Spleen (tissue), 11 donors: ENCODE results near the gene TMEM132D. TPM values are rescaled to one million over a fixed set of nuclear protein-coding genes. Genes with fewer than 3 reads are reported as not detected.

Experiments used
- DNase-seq: peaks from one replicate; pipeline ENCODE4 v3.0.0-alpha.2; 2020
- H3K27ac ChIP-seq, 8 donors: fragments of 200-600 bp; sonication (generic) in 7 of 8; 1 replicate in 4 of 8; 2 replicates in 4 of 8; pipeline versions ENCODE4 v1.5.0 to v1.8.0; 2016 to 2021; ENCODE audit warnings: inconsistent platforms in 4 of 8, mild to moderate bottlenecking in 4 of 8, moderate library complexity in 1 of 8
- H3K27me3 ChIP-seq, 7 donors: fragments of 200-600 bp; sonication (generic) in 6 of 7; replicated peaks in 1 of 7; 1 replicate in 4 of 7; 2 replicates in 3 of 7; pipeline versions ENCODE4 v1.5.0 to v1.8.0; 2016 to 2021; ENCODE audit warnings: inconsistent platforms in 3 of 7, mild to moderate bottlenecking in 1 of 7
- H3K36me3 ChIP-seq, 6 donors: fragments of 200-600 bp; sonication (generic) in 5 of 6; 1 replicate in 4 of 6; 2 replicates in 2 of 6; pipeline versions ENCODE4 v1.5.0 to v1.8.0; 2016 to 2021; ENCODE audit warnings: inconsistent platforms in 2 of 6
- H3K4me1 ChIP-seq, 6 donors: fragments of 200-600 bp; sonication (generic) in 5 of 6; 1 replicate in 3 of 6; 2 replicates in 3 of 6; pipeline versions ENCODE4 v1.5.0 to v1.8.0; 2016 to 2021; ENCODE audit warnings: inconsistent platforms in 3 of 6
- H3K4me3 ChIP-seq, 8 donors: fragments of 200-600 bp; sonication (generic) in 7 of 8; 1 replicate in 4 of 8; 2 replicates in 4 of 8; pipeline versions ENCODE4 v1.5.0 to v1.8.0; 2016 to 2021; ENCODE audit warnings: inconsistent platforms in 4 of 8, mild to moderate bottlenecking in 4 of 8, moderate library complexity in 2 of 8
- H3K9me3 ChIP-seq, 8 donors: fragments of 200-600 bp; sonication (generic) in 7 of 8; 1 replicate in 4 of 8; 2 replicates in 4 of 8; pipeline versions ENCODE4 v1.5.0 to v1.8.0; 2016 to 2021; ENCODE audit warnings: inconsistent platforms in 4 of 8
- POLR2A ChIP-seq, 3 donors: fragments of 450-650 bp; IDR thresholded peaks; one replicate each; pipeline ENCODE4 v1.5.1; 2017; ENCODE audit warnings: antibody characterized with exemption in 3 of 3, mild to moderate bottlenecking in 1 of 3
- POLR2AphosphoS5 ChIP-seq, 3 donors: sonication (generic); formaldehyde crosslinking; IDR thresholded peaks; one replicate each; pipeline ENCODE4 v1.5.1; 2017; ENCODE audit warnings: antibody characterized with exemption in 3 of 3
- WGBS, 5 donors: extraction: QIAGEN DNeasy Blood & Tissue Kit in 3 of 5; methylation state at CpG; one replicate each; pipeline versions ENCODE4 v1.1.5 to v1.1.7; 2013 to 2018; 5-methylcytosine and 5-hydroxymethylcytosine counted together
- intact Hi-C: fragments of 100-400 bp; cut with DNase I; formaldehyde crosslinking; loops from one replicate; pipeline ENCODE4 v1.15.0; 2023; ENCODE audit warnings: low total_unique reads
- polyA plus RNA-seq, 3 donors: library from polyadenylated mRNA; stranded (reverse); fragments of 200-250 nt; gene quantifications; one replicate each; pipeline ENCODE4 v1.2.1, GENCODE V29; 2013
- total RNA-seq, 7 donors: library from RNA; depleted of rRNA in 3 of 7; stranded (reverse); fragments of >200 nt in 3 of 7; fragmentation: NEBNext Ultra II Directional in 4 of 7; extraction: Animal tissue kit (Norgen Biotek cat#: 25700) in 4 of 7; gene quantifications; one replicate each; pipeline versions ENCODE4 v1.1.0 to v1.2.1, GENCODE V29; 2016 to 2021
- TF ChIP-seq, protein P1 (sequence below), 11 experiments: fragments of 200-600 bp in 7 of 11; fragments of 450-650 bp in 4 of 11; sonication (generic) in 4 of 11; IDR thresholded peaks in 8 of 11; conservative IDR thresholded peaks in 3 of 11; 1 replicate in 7 of 11; 2 replicates in 4 of 11; pipeline versions ENCODE4 v1.4.0 to v1.8.0; 2016 to 2021; ENCODE audit warnings: antibody characterized with exemption in 11 of 11, inconsistent platforms in 4 of 11, mild to moderate bottlenecking in 1 of 11
- donor health status: healthy with polysubstance abuse.
- donor health status: DM: no; HTN: no; CAD: no; lungs with moderate emphysema.
- donor health status: DM: no; HTN: no; CAD: no.
- donor health status: Bipolar disorder and iron deficiency.
- donor health status: healthy.
- donor health status: DM: no; HTN: no; CAD: no.
- donor health status: DM: yes; HTN: yes; CAD: no.

TMEM132D gene
- total and polyA plus RNA-seq, 10 donors: 0.03 TPM; not detected in 9

DNA sequence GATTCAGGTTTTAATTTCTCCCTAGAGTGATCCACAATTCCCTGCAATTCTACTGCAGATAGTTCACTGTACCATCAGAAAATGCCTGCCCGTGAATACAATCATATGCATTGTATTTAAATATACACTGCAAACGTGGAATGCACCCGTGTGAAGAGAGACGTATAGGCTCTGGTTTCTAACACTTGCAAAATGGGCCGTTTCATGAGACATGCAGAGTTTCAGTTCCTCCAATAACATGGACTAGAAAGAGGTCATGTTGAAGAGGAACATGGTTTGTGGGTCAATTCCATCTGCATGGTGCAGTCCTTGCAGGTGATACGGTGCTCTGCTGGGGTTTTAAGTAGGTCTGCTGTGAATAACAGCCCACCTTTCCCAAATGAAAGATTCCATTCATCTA, 373.3 kb downstream of the TMEM132D start:
- Histone ChIP-seq H3K4me1 (no peaks in the 10 kb centered on the region), H3K36me3 (no peaks in the 10 kb centered on the region), H3K27me3 (no peaks in the 10 kb centered on the region), H3K9me3 (peaks cover 0 to 2% (median 0%) of the 10 kb centered on the region in 8 donors), H3K27ac (no peak overlapping the region), H3K4me3 (no peak overlapping the region)
- WGBS, 5 donors: 69 to 82% (median 76%) methylated on average over 6 of the region's 6 CpGs
- no peak for DNase-seq
- intact Hi-C loops: no loop called here
- TF ChIP-seq, protein P1, sequence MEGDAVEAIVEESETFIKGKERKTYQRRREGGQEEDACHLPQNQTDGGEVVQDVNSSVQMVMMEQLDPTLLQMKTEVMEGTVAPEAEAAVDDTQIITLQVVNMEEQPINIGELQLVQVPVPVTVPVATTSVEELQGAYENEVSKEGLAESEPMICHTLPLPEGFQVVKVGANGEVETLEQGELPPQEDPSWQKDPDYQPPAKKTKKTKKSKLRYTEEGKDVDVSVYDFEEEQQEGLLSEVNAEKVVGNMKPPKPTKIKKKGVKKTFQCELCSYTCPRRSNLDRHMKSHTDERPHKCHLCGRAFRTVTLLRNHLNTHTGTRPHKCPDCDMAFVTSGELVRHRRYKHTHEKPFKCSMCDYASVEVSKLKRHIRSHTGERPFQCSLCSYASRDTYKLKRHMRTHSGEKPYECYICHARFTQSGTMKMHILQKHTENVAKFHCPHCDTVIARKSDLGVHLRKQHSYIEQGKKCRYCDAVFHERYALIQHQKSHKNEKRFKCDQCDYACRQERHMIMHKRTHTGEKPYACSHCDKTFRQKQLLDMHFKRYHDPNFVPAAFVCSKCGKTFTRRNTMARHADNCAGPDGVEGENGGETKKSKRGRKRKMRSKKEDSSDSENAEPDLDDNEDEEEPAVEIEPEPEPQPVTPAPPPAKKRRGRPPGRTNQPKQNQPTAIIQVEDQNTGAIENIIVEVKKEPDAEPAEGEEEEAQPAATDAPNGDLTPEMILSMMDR (IDR thresholded peaks at IDR 0.05 in 8 of 11, conservative IDR thresholded peaks at IDR 0.05 in 3 of 11): no peak
- TF ChIP-seq POLR2A (IDR thresholded peaks at IDR 0.05) (no peak), POLR2AphosphoS5 (IDR thresholded peaks at IDR 0.05) (no peak)

DNA sequence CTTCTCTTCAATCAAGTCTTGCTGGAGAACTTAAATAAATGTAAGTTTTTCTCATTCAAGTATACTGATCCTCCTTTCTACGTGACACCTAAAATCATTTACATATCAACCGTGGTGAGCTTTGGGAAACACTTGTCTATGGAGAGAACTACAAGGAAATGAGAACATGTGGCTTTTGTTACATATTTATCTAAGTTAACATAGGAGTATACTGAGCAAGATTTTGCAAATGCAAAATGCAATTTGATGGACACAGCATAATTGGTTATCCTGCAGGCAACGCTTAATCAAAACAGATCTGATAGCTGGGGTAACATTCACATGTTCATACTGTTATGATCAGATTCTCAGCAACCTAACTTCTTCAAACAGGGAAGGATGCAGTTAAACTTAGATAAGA, 376.3 kb downstream of the TMEM132D start:
- TF ChIP-seq POLR2AphosphoS5 (IDR thresholded peaks at IDR 0.05): no peak
- TF ChIP-seq POLR2A (IDR thresholded peaks at IDR 0.05): no peak
- TF ChIP-seq, protein P1 (IDR thresholded peaks at IDR 0.05 in 8 of 11, conservative IDR thresholded peaks at IDR 0.05 in 3 of 11): no peak
- DNase-seq: no peak
- intact Hi-C loops: no loop called here
- H3K27ac ChIP-seq: no peak overlapping the region
- H3K27me3 ChIP-seq: no peaks in the 10 kb centered on the region
- no peak overlapping the region for H3K4me3 ChIP-seq
- no peaks in the 10 kb centered on the region for H3K4me1 ChIP-seq
- H3K9me3 ChIP-seq: no peaks in the 10 kb centered on the region
- WGBS, 5 donors: 56 to 74% (median 64%) methylated on average over 3 of the region's 3 CpGs
- H3K36me3 ChIP-seq: no peaks in the 10 kb centered on the region

- TF ChIP-seq POLR2AphosphoS5 (IDR thresholded peaks at IDR 0.05): no peak
- TF ChIP-seq POLR2A (IDR thresholded peaks at IDR 0.05): no peak
- TF ChIP-seq, protein P1 (IDR thresholded peaks at IDR 0.05 in 8 of 11, conservative IDR thresholded peaks at IDR 0.05 in 3 of 11): no peak
- H3K4me1 ChIP-seq: no peaks in the 10 kb centered on the region
- H3K27ac ChIP-seq: no peak overlapping the region
- no peaks in the 10 kb centered on the region for H3K36me3 ChIP-seq
- 64 to 86% (median 73%) methylated on average over 2 of the region's 2 CpGs for WGBS, 5 donors
- intact Hi-C loops: no loop called here
- DNase-seq: no peak
- H3K9me3 ChIP-seq: peaks cover 0 to 8% (median 0%) of the 10 kb centered on the region in 8 donors
- H3K27me3 ChIP-seq: no peaks in the 10 kb centered on the region
- H3K4me3 ChIP-seq: no peak overlapping the region
Observed at GRCh38 chr12:129523621-129524020, 380.2 kb downstream of the TMEM132D start.

- H3K27me3 ChIP-seq: no peaks in the 10 kb centered on the region
- intact Hi-C loops: no loop called here
- WGBS, 5 donors: 45 to 74% (median 65%) methylated on average over 1 of the region's 1 CpG
- H3K4me3 ChIP-seq: no peak overlapping the region
- TF ChIP-seq, protein P1 (IDR thresholded peaks at IDR 0.05 in 8 of 11, conservative IDR thresholded peaks at IDR 0.05 in 3 of 11): no peak
- TF ChIP-seq POLR2AphosphoS5 (IDR thresholded peaks at IDR 0.05): no peak
- no peak for TF ChIP-seq POLR2A (IDR thresholded peaks at IDR 0.05)
- DNase-seq: no peak
- peaks cover 0 to 29% (median 16%) of the 10 kb centered on the region in 8 donors for H3K9me3 ChIP-seq
- H3K27ac ChIP-seq: no peak overlapping the region
- no peaks in the 10 kb centered on the region for H3K36me3 ChIP-seq
- no peaks in the 10 kb centered on the region for H3K4me1 ChIP-seq
Observed at GRCh38 chr12:129520739-129521138, 383.1 kb downstream of the TMEM132D start.
